ENCODE results near the gene ABCD1. TPM values are rescaled to one million over a fixed set of nuclear protein-coding genes. Genes with fewer than 3 reads are reported as not detected.
A peak's percentile ranks its signal among the peaks of the same experiment; 100 is the strongest.

ABCD1 gene
- total RNA-seq, 1 donor from 2014 or later, result 0.79 TPM

- no peaks in the 10 kb centered on the region for H3K36me3 ChIP-seq
- peaks cover 8% of the 10 kb centered on the region for H3K9me3 Mint-ChIP-seq
- no peaks in the 10 kb centered on the region for H3K4me1 ChIP-seq
- H4K20me1 ChIP-seq (ENCODE audit: low read depth), result no peaks in the 10 kb centered on the region
- H3K27ac Mint-ChIP-seq, result no peak within 1 kb of the TSS
- H3K4me2 ChIP-seq, result no peak within 1 kb of the TSS
- no peaks in the 10 kb centered on the region for H3K79me2 ChIP-seq (ENCODE audit: low read depth)
- H3K27me3 Mint-ChIP-seq (ENCODE audit: insufficient read depth, low read depth), result peaks cover 3% of the 10 kb centered on the region
- H3K9me3 ChIP-seq (ENCODE audit: low read depth), result no peaks in the 10 kb centered on the region
- no peak for DNase-seq (ENCODE audit: low spot score)
- H3K4me3 Mint-ChIP-seq, result peak within 1 kb of the TSS; percentile 59
- no peak within 1 kb of the TSS for H3K4me3 ChIP-seq
- H3K27me3 ChIP-seq, result no peaks in the 10 kb centered on the region
- no peak for TF ChIP-seq CTCF (IDR thresholded peaks at IDR 0.05)
- TF ChIP-seq EZH2phosphoT487 (IDR thresholded peaks at IDR 0.05), result no peak
- TF ChIP-seq EZH2 (IDR thresholded peaks at IDR 0.05), result no peak
- H3F3A ChIP-seq (ENCODE audit: low read depth), result no peaks in the 10 kb centered on the region
- H2AFZ ChIP-seq (replicated peaks), result no peak within 1 kb of the TSS
- peaks cover 8% of the 10 kb centered on the region for H3K4me1 Mint-ChIP-seq
- no peak within 1 kb of the TSS for H3K9ac ChIP-seq
- no peaks in the 10 kb centered on the region for H3K36me3 Mint-ChIP-seq
- no peak within 1 kb of the TSS for H3K27ac ChIP-seq
Observed at GRCh38 chrX:153780678-153781427, 56.2 kb downstream of the ABCD1 start, which contains the start of gene SRPK3. SRPK3 (plus strand) TSS chrX:153781041; CDS start chrX:153781087, 46 bp downstream.

- Histone ChIP-seq H3K4me2 (no peak overlapping the region), H3K27ac (no peak overlapping the region), H3K79me2 (ENCODE audit: low read depth) (no peaks in the 10 kb centered on the region), H3K4me3 (no peak overlapping the region), H4K20me1 (ENCODE audit: low read depth) (no peaks in the 10 kb centered on the region), H3K4me1 (no peaks in the 10 kb centered on the region), H2AFZ (replicated peaks) (no peak overlapping the region), H3K9ac (no peak overlapping the region), H3F3A (ENCODE audit: low read depth) (no peaks in the 10 kb centered on the region), H3K9me3 (ENCODE audit: low read depth) (no peaks in the 10 kb centered on the region), H3K27me3 (no peaks in the 10 kb centered on the region), H3K36me3 (no peaks in the 10 kb centered on the region)
- DNase-seq (ENCODE audit: low spot score), result no peak
- peaks cover 8% of the 10 kb centered on the region for H3K4me1 Mint-ChIP-seq
- H3K4me3 Mint-ChIP-seq, result no peak overlapping the region
- H3K9me3 Mint-ChIP-seq, result peaks cover 9% of the 10 kb centered on the region
- H3K27ac Mint-ChIP-seq, result no peak overlapping the region
- peaks cover 5% of the 10 kb centered on the region for H3K27me3 Mint-ChIP-seq (ENCODE audit: insufficient read depth, low read depth)
- TF ChIP-seq EZH2 (IDR thresholded peaks at IDR 0.05) (no peak), CTCF (IDR thresholded peaks at IDR 0.05) (no peak), EZH2phosphoT487 (IDR thresholded peaks at IDR 0.05) (no peak)
- no peaks in the 10 kb centered on the region for H3K36me3 Mint-ChIP-seq
Observed at GRCh38 chrX:153781428-153782047, 56.9 kb downstream of the ABCD1 start.

- peak; percentile 30 for TF ChIP-seq CTCF (IDR thresholded peaks at IDR 0.05)
- TF ChIP-seq EZH2 (IDR thresholded peaks at IDR 0.05), result no peak
- TF ChIP-seq EZH2phosphoT487 (IDR thresholded peaks at IDR 0.05), result no peak
- Mint-ChIP-seq H3K36me3 (no peaks in the 10 kb centered on the region), H3K27ac (no peak overlapping the region), H3K27me3 (ENCODE audit: insufficient read depth, low read depth) (peaks cover 8% of the 10 kb centered on the region), H3K4me1 (peaks cover 8% of the 10 kb centered on the region), H3K4me3 (no peak overlapping the region), H3K9me3 (peaks cover 13% of the 10 kb centered on the region)
- H3K9me3 ChIP-seq (ENCODE audit: low read depth), result no peaks in the 10 kb centered on the region
- no peaks in the 10 kb centered on the region for H3K27me3 ChIP-seq
- H2AFZ ChIP-seq (replicated peaks), result no peak overlapping the region
- H3K36me3 ChIP-seq, result no peaks in the 10 kb centered on the region
- peak; percentile 15 for DNase-seq (ENCODE audit: low spot score)
- H3K4me3 ChIP-seq, result no peak overlapping the region
- H3K4me2 ChIP-seq, result no peak overlapping the region
- no peaks in the 10 kb centered on the region for H3K79me2 ChIP-seq (ENCODE audit: low read depth)
- no peaks in the 10 kb centered on the region for H4K20me1 ChIP-seq (ENCODE audit: low read depth)
- H3K4me1 ChIP-seq, result no peaks in the 10 kb centered on the region
- no peak overlapping the region for H3K9ac ChIP-seq
- no peak overlapping the region for H3K27ac ChIP-seq
- H3F3A ChIP-seq (ENCODE audit: low read depth), result no peaks in the 10 kb centered on the region
Observed at GRCh38 chrX:153782313-153782712, 57.7 kb downstream of the ABCD1 start.

Measured in neural progenitor cell (in vitro differentiated cells).